GM21619 (cell line): ENCODE measurements around the gene ZBTB46.

Source experiments
- ATAC-seq: cut with Tn5 transposase; IDR thresholded peaks from one replicate; pipeline ENCODE4 v1.9.1; 2021; ENCODE audit not compliant: unreplicated experiment

The ZBTB46 gene

GRCh38 chr20:63839620-63840019 lies 8.6 kb upstream of the ZBTB46 start:
- ATAC-seq, result no peak

- no peak for ATAC-seq
These were observed 6.4 kb upstream of the ZBTB46 start for GRCh38 chr20:63837479-63837878.

GRCh38 chr20:63836458-63837344 lies 5.6 kb upstream of the ZBTB46 start:
- ATAC-seq, result no peak

GRCh38 chr20:63835021-63835858 lies 4.2 kb upstream of the ZBTB46 start:
- no peak for ATAC-seq

GRCh38 chr20:63834491-63834880 lies 3.4 kb upstream of the ZBTB46 start:
- ATAC-seq, result no peak

- ATAC-seq, result no peak
These were observed 2.9 kb upstream of the ZBTB46 start for GRCh38 chr20:63833776-63834490.

GRCh38 chr20:63831993-63832686 lies 1.1 kb upstream of the ZBTB46 start:
- ATAC-seq, result no peak

GRCh38 chr20:63831646-63831992 lies 555 bp upstream of the ZBTB46 start:
- no peak for ATAC-seq

GRCh38 chr20:63829945-63830835 lies 874 bp downstream of the ZBTB46 start:
- no peak for ATAC-seq

GRCh38 chr20:63829603-63829944 lies 1.5 kb downstream of the ZBTB46 start:
- no peak for ATAC-seq

GRCh38 chr20:63828951-63829350 lies 2.1 kb downstream of the ZBTB46 start:
- no peak for ATAC-seq

GRCh38 chr20:63828545-63828944 lies 2.5 kb downstream of the ZBTB46 start:
- ATAC-seq, result no peak

- ATAC-seq, result no peak
These were observed 2.9 kb downstream of the ZBTB46 start for GRCh38 chr20:63828124-63828523.

- no peak for ATAC-seq
These were observed 4.3 kb downstream of the ZBTB46 start for GRCh38 chr20:63826753-63827152.

- ATAC-seq, result no peak
These were observed 5.5 kb downstream of the ZBTB46 start for GRCh38 chr20:63825331-63826118.

- ATAC-seq, result no peak
These were observed 7.3 kb downstream of the ZBTB46 start for GRCh38 chr20:63823691-63824311.

- no peak for ATAC-seq
These were observed 8.8 kb downstream of the ZBTB46 start for GRCh38 chr20:63822276-63822696.

GRCh38 chr20:63821811-63822210 lies 9.3 kb downstream of the ZBTB46 start:
- no peak for ATAC-seq
